Prostate gland (tissue), 2 donors: ENCODE results near the gene DACH1.

Source experiments
- POLR2A ChIP-seq: fragments of 450-650 bp; IDR thresholded peaks from one replicate; pipeline ENCODE4 v1.6.1; 2016; ENCODE audit warnings: antibody characterized with exemption, mild to moderate bottlenecking
- POLR2AphosphoS5 ChIP-seq: sonication (generic); formaldehyde crosslinking; IDR thresholded peaks from one replicate; pipeline ENCODE4 v1.6.1; 2017; ENCODE audit warnings: antibody characterized with exemption
- TF ChIP-seq, protein P1 (sequence below), 4 experiments: fragments of 200-600 bp in 2 of 4; fragments of 450-650 bp in 2 of 4; sonication (generic) in 2 of 4; IDR thresholded peaks; 1 replicate in 3 of 4; 2 replicates in 1 of 4; pipeline ENCODE4 v1.5.1; 2016 to 2019; ENCODE audit warnings: antibody characterized with exemption in 4 of 4, mild to moderate bottlenecking in 2 of 4, moderate library complexity in 2 of 4

DNA sequence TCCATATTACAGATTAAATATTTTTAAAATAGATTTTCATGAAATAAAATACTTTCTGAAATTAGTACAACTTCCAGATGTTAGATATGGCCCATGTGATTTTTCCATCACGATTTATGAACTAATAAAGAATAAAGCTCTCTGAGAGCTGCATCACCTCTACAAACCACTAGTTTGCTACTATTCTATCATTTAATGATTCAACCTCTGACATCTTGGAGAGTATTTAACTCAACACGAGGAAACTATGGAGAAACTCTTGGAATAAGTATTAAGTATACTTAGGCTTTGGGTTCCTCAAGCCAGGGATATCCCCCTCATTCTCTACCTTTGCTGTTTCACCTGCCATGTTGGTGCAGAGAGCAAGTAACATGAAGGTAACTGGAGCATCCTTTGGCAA, 55.7 kb downstream of the DACH1 start:
- TF ChIP-seq, protein P1, sequence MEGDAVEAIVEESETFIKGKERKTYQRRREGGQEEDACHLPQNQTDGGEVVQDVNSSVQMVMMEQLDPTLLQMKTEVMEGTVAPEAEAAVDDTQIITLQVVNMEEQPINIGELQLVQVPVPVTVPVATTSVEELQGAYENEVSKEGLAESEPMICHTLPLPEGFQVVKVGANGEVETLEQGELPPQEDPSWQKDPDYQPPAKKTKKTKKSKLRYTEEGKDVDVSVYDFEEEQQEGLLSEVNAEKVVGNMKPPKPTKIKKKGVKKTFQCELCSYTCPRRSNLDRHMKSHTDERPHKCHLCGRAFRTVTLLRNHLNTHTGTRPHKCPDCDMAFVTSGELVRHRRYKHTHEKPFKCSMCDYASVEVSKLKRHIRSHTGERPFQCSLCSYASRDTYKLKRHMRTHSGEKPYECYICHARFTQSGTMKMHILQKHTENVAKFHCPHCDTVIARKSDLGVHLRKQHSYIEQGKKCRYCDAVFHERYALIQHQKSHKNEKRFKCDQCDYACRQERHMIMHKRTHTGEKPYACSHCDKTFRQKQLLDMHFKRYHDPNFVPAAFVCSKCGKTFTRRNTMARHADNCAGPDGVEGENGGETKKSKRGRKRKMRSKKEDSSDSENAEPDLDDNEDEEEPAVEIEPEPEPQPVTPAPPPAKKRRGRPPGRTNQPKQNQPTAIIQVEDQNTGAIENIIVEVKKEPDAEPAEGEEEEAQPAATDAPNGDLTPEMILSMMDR (IDR thresholded peaks at IDR 0.05) = no peak
- TF ChIP-seq POLR2A = no peak
- TF ChIP-seq POLR2AphosphoS5 = no peak
